Activated CD4-positive, alpha-beta T cell treated with anti-CD3 and anti-CD28 coated beads, Interleukin-10, Interleukin-2, amounts not matched to agents 100 ng/mL and 50 ng/mL, durations not matched to agents 16 hours and 8 hours (primary cell): Measurements from ENCODE around the gene PPFIBP2.

Experiments used
- DNase-seq: peaks from one replicate; pipeline ENCODE4 v3.0.0-alpha.2; 2020

Gene PPFIBP2

GRCh38 chr11:7671347-7672215 is 157.8 kb downstream of the PPFIBP2 start:
- peak; percentile 11 for DNase-seq

DNA sequence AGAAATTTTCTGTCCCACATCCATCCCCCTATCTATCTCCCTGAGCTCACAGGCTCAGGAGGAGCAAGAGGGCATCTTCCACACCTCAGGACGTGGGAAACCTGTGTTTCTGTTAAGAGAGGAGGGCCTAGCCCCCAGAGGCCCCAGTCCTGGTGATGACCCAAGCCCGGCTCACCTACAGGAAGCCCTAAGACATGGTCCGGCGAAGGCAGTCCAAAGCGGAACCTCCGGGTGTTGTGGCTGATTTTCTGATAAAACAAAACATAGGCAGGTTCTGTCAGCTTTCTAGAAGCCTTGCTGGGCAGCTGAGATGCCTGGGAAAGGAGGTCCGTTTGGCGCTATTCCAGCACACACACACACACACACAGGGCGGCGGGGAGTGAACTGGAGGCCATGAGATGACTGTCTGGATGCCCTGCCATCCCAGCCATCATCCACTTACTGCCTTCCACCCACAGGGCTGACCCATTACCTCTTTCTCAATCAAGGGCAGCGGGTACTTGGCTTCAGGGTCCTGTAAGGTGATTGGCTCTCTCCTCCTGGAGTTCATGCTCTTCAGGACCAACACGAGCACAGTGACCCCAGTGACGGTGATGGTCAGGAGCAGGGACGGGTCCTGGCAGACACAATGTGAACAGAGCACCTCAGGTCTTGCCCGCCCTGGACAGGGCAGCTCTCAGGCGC is 158.6 kb downstream of the PPFIBP2 start:
- no peak for DNase-seq

GRCh38 chr11:7672960-7673723 is 159.3 kb downstream of the PPFIBP2 start, which contains the start of gene CYB5R2:
CYB5R2 (minus strand) TSS chr11:7673500; CDS start chr11:7672825, 675 bp downstream.
- no peak for DNase-seq

DNA sequence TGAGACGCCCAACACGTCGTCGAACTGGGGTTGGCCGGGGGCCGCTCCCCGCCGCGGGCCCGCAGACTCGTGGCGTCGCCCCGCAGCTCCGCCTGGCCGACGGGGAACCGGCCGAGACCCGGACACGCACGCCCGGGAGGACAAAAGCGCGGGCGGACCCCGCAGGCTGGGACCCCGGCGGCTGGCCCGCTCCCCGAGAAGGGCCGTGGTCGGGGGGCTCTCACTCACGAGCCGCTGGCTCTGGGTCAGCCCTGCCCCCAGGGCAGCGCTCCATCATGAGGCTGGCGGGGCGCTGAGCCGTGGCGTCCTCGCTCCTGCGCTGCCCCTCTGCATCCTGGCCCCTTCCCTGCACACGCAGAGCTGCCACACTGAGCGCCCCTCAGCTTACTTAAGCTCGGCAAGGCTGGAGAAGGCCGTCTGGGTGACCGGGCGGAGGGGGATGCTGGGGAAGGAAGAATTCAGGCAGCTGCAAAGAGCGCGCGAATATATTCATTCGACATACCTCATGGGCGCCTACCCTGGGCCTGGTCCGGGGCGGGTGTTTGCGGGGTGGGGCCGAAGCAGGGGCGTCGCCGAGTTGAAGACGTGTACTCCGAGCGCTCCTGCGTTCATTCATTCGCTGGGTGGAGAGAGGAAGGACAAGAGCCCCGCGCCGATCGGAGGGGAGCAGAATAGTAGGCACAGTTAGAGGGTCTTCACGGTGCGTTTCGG is 160.1 kb downstream of the PPFIBP2 start:
- no peak for DNase-seq

DNA sequence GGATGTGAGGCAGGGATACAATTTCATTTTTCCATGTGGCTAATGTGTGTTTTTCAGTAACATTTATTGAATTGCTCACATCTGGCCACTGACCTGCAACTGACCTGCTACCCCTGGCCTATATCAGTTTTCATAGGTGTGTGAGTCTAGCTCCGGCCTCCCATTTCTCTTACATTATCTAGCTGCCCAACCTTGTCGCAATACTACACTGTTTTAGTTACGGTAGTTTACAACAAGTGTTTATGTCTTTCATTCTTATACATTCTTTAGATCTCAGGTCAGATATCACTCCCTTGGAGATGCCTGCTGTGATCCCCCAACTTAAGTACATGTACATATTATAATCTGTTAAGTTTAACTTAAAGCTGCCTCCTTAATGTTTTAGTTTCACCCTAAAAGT is 161.8 kb downstream of the PPFIBP2 start:
- DNase-seq: no peak

DNA sequence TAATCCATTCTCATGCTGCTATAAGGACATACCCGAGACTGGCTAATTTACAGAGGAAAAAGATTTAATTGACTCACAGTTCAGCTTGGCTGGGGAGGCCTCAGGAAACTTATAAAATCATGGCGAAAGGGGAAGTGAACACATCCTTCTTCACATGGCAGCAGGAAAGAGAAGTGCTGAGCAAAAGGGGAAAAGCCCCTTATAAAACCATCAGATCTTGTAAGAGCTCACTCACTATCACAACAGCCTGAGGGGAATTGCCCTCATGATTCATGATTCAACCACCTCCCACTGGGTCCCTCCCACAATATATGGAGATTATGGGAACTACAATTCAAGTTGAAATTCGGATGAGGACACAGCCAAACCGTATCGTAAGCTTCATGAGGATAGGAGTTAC is 163.3 kb downstream of the PPFIBP2 start:
- DNase-seq: no peak

GRCh38 chr11:7677796-7678201 is 164.0 kb downstream of the PPFIBP2 start:
- DNase-seq: no peak

GRCh38 chr11:7683571-7683970 is 169.8 kb downstream of the PPFIBP2 start:
- no peak for DNase-seq

DNA sequence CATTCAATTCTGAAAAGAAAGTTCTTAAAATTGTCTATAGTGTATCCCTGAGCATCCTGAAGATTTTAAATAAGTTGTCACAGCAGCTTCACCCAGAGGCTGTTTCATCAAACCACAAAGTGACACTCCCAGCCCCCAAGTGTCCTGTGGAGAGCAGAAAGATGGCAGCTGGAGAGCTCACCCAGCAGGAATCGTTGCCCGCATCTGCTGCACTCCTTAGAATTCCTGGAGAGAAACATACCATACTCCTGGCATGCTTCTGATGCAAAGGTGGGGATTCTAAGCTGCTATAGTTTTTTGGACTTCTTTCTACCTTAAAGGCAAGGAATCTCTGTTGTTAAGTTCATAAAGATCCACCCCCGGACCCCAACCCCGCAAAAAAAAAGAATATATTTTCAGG is 173.0 kb downstream of the PPFIBP2 start:
- DNase-seq: no peak

GRCh38 chr11:7687386-7687785 is 173.6 kb downstream of the PPFIBP2 start:
- no peak for DNase-seq

DNA sequence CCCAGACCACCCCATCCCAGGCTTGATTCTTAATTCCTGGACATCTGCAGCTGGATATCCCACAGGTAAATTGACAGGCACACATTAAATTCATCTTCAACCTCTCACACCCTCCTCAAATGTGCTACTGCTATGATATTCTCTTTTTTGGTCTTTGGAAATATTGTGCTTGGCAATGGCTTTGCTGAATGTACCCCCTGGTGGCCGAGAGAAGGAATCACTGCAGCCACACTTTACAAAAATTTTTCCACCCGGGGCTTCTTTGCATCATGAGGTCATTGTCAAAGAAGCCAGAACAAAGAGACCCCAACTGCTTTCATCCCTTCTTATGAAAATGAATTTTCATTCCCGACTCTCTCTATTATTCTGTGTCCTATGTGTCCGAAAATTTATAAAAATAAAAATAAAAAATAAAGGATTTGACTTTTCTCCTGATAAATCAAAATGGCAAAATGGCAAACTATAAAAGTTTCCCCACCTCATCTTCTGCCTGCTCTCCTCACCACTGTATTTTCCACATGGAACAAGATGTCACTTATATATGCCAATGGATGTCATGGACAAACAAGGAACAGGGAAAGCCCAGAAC is 174.5 kb downstream of the PPFIBP2 start:
- peak; percentile 32 for DNase-seq

DNA sequence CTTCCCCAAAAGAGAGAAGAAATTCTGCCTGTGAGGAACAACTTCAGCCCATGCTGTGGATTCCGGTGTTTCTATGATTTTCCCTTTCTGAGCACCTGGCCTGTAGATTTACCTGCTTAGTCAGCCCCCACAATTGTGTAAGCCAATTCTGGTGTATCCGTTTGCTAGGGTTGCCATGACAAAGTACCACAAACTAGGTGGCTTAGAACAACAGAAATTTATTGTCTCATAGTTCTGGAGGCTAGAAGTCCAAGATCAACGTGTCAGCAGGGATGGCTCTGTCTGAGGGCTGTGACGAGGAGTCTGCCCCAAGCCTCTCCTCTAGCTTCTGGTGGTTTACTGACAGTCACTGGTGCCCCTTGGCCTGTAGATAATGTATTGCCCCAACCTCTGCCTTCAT is 175.4 kb downstream of the PPFIBP2 start:
- DNase-seq: no peak

DNA sequence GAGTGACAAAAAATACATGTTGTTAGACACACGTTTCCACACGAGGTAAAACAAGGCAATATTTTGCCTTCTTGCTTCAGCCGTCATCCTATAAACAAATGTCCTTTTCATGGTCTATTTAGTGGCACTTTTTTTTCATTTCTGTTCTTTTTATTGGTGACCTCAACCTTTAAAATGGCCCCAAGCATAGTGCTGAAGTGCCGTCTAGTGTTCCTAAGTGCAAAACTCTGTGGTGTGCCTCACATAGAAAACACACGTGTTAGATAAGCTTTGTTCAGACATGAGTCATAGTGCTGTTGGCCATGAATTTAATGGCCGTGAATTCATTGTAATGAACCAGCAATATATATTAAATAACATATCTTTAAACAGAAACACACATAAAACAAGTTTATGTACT is 176.8 kb downstream of the PPFIBP2 start:
- peak; percentile 15 for DNase-seq

GRCh38 chr11:7691759-7692350 is 178.1 kb downstream of the PPFIBP2 start:
- no peak for DNase-seq

DNA sequence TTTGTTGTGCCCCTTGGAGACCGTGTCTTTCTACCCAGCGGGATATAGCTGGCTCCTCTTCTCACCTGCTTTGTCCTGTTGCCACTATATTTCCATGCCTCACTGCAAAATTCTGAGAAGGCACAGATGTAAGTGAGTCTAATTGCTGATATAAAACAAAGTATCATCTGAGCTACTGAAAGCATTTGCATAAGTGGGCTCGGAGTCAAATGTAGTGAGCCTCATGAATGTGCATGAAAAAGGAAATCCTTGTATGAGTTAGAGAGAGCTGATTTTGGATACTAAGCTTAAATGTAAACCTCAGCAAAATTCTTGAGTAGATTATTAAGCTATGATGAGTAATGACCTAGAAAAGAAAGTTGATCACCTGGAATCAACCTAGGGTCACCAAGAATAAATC is 178.6 kb downstream of the PPFIBP2 start:
- DNase-seq: no peak

DNA sequence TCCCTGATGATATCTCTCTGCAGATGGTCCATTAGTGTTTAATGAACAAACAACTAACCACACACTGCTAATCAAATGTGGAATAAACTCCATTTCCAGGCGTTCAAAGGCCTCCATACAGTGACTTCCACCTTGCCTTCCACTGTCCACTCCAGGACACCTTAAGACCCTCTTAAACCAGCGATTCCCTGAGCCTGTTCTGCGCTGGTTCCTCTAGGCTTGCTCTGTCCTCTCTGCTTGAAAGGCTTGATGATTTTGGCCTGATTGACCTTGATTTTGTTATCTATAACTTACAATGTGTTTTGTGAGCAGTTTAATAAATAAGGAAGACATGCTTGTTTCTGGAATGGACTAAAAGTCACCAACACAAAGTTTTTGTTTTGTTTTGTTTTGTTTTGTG is 180.4 kb downstream of the PPFIBP2 start:
- DNase-seq: no peak

GRCh38 chr11:7696424-7696823 is 182.6 kb downstream of the PPFIBP2 start:
- DNase-seq: no peak
